CD14-positive monocyte (primary cell): ENCODE measurements around the gene TTC7B. TPM values are rescaled to one million over a fixed set of nuclear protein-coding genes. Genes with fewer than 3 reads are reported as not detected.

Source experiments
- DNase-seq, 3 donors: peaks; one replicate each; pipeline ENCODE4 v3.0.0-alpha.2; 2011 to 2022
- H2AFZ ChIP-seq: 2 replicates; pipeline ENCODE4 v1.6.0; 2012; ENCODE audit warnings: mild to moderate bottlenecking, low read depth, low read length, inconsistent platforms; ENCODE audit not compliant: insufficient read depth, poor library complexity, severe bottlenecking
- H3K27ac ChIP-seq, 2 donors: 1 replicate in 1 of 2; 2 replicates in 1 of 2; pipeline ENCODE4 v1.5.1; 2012 to 2013; ENCODE audit warnings: low read length in 2 of 2, control low read depth in 1 of 2, inconsistent platforms in 1 of 2, low read depth in 1 of 2, mild to moderate bottlenecking in 1 of 2
- H3K27me3 ChIP-seq, 2 donors: one replicate each; pipeline versions ENCODE4 v1.6.0 to v1.6.1; 2011 to 2013; ENCODE audit warnings: low read length in 2 of 2; ENCODE audit not compliant: control insufficient read depth in 2 of 2, insufficient read depth in 2 of 2
- H3K36me3 ChIP-seq, 2 donors: replicated peaks in 1 of 2; 1 replicate in 1 of 2; 2 replicates in 1 of 2; pipeline versions ENCODE4 v1.5.1 to v1.6.1; 2012 to 2013; ENCODE audit warnings: low read length in 2 of 2, control low read depth in 1 of 2, inconsistent platforms in 1 of 2, mild to moderate bottlenecking in 1 of 2; ENCODE audit not compliant: insufficient read depth in 2 of 2, control insufficient read depth in 1 of 2
- H3K4me1 ChIP-seq, 2 donors: 1 replicate in 1 of 2; 2 replicates in 1 of 2; pipeline versions ENCODE4 v1.5.1 to v1.6.1; 2012 to 2013; ENCODE audit warnings: low read length in 2 of 2, control low read depth in 1 of 2, inconsistent platforms in 1 of 2, mild to moderate bottlenecking in 1 of 2, moderate library complexity in 1 of 2; ENCODE audit not compliant: insufficient read depth in 2 of 2, control insufficient read depth in 1 of 2
- H3K4me2 ChIP-seq: replicated peaks from 2 replicates; pipeline ENCODE3; 2012; ENCODE audit warnings: low read length, moderate library complexity, mild to moderate bottlenecking; ENCODE audit not compliant: poor library complexity, severe bottlenecking; ENCODE audit errors: extremely low read depth
- H3K4me3 ChIP-seq, 3 experiments: fragments of 200-600 bp in 1 of 3; sonication (generic) in 1 of 3; replicated peaks in 1 of 3; 1 replicate in 2 of 3; 2 replicates in 1 of 3; pipeline ENCODE4 v1.5.1; 2011 to 2013; ENCODE audit warnings: low read length in 3 of 3, mild to moderate bottlenecking in 3 of 3, control low read depth in 2 of 3, low read depth in 2 of 3, inconsistent platforms in 1 of 3, moderate library complexity in 1 of 3
- H3K79me2 ChIP-seq: 2 replicates; pipeline ENCODE4 v1.6.0; 2012; ENCODE audit warnings: mild to moderate bottlenecking, control low read depth, inconsistent platforms, low read length, moderate library complexity; ENCODE audit not compliant: insufficient read depth
- H3K9ac ChIP-seq: 2 replicates; pipeline ENCODE4 v1.6.0; 2017; ENCODE audit warnings: low read length, mild to moderate bottlenecking; ENCODE audit not compliant: insufficient read depth, poor library complexity, severe bottlenecking
- H3K9me3 ChIP-seq, 2 donors: replicated peaks in 1 of 2; 1 replicate in 1 of 2; 2 replicates in 1 of 2; pipeline versions ENCODE4 v1.5.1 to v1.6.1; 2012 to 2013; ENCODE audit warnings: low read length in 2 of 2, control low read depth in 1 of 2; ENCODE audit not compliant: control insufficient read depth in 1 of 2, insufficient read depth in 1 of 2
- H4K20me1 ChIP-seq: 2 replicates; pipeline ENCODE4 v1.6.0; 2012; ENCODE audit warnings: mild to moderate bottlenecking, low read length, control low read depth, moderate library complexity; ENCODE audit not compliant: insufficient read depth
- H3K27ac Mint-ChIP-seq, 7 donors: one replicate each; pipeline ENCODE4 v1.8.0; 2020; ENCODE audit warnings: mild to moderate bottlenecking in 7 of 7, mixed read lengths in 7 of 7, moderate library complexity in 6 of 7, inconsistent platforms in 2 of 7
- H3K27me3 Mint-ChIP-seq, 3 donors: one replicate each; pipeline ENCODE4 v1.8.0; 2021 to 2022; ENCODE audit warnings: low read depth in 3 of 3, mild to moderate bottlenecking in 3 of 3, mixed read lengths in 3 of 3, moderate library complexity in 3 of 3, inconsistent platforms in 1 of 3
- H3K36me3 Mint-ChIP-seq, 2 donors: one replicate each; pipeline ENCODE4 v1.8.0; 2020; ENCODE audit warnings: mixed read lengths in 2 of 2, inconsistent platforms in 1 of 2, mild to moderate bottlenecking in 1 of 2
- H3K4me1 Mint-ChIP-seq: one replicate; pipeline ENCODE4 v1.8.0; 2020; ENCODE audit warnings: mild to moderate bottlenecking, mixed read lengths
- H3K4me3 Mint-ChIP-seq, 2 donors: one replicate each; pipeline ENCODE4 v1.8.0; 2020; ENCODE audit warnings: mild to moderate bottlenecking in 2 of 2, mixed read lengths in 2 of 2, moderate library complexity in 1 of 2
- H3K9me3 Mint-ChIP-seq, 7 donors: one replicate each; pipeline ENCODE4 v1.8.0; 2020 to 2022; ENCODE audit warnings: mixed read lengths in 7 of 7, mild to moderate bottlenecking in 6 of 7, moderate library complexity in 6 of 7, inconsistent platforms in 2 of 7
- CTCF ChIP-seq: fragments of 200-600 bp; IDR thresholded peaks from one replicate; pipeline ENCODE4 v1.8.0; 2022; ENCODE audit warnings: antibody characterized with exemption, mild to moderate bottlenecking
- WGBS: methylation state at CpG from one replicate; pipeline ENCODE4 v1.1.5; 2013; ENCODE audit warnings: missing lambda C conversion rate; ENCODE audit not compliant: insufficient coverage; 5-methylcytosine and 5-hydroxymethylcytosine counted together
- intact Hi-C, 2 donors: fragments of 100-400 bp; cut with micrococcal nuclease; formaldehyde crosslinking; loops; one replicate each; pipeline versions ENCODE4 v1.15.0 to v1.15.1; 2023
- polyA plus RNA-seq, 3 donors: library from polyadenylated mRNA; depleted of rRNA in 1 of 3; unstranded in 2 of 3; stranded (reverse) in 1 of 3; fragments of 300-500 nt in 2 of 3; fragments of >200 nt in 1 of 3; fragmentation: Illumina TruSeq in 2 of 3; gene quantifications; 1 replicate in 2 of 3; 2 replicates in 1 of 3; pipeline ENCODE4 v1.2.3, GENCODE V29; 2012 to 2021

TTC7B gene
- polyA plus RNA-seq, 3 donors, result 0.87 to 2.6 (median 1.2) TPM

GRCh38 chr14:90521930-90522483, 294.2 kb downstream of the TTC7B start:
- H2AFZ ChIP-seq, result no peak overlapping the region
- no peak overlapping the region for H3K4me2 ChIP-seq
- no peak overlapping the region for H3K4me3 ChIP-seq
- Mint-ChIP-seq H3K27ac (no peak overlapping the region), H3K9me3 (peaks cover 5 to 17% (median 12%) of the 10 kb centered on the region in 7 donors), H3K4me1 (no peaks in the 10 kb centered on the region), H3K36me3 (no peaks in the 10 kb centered on the region), H3K4me3 (no peak overlapping the region), H3K27me3 (peaks cover 0 to 3% (median 2%) of the 10 kb centered on the region in 3 donors)
- 95% methylated on average over 15 of the region's 18 CpGs for WGBS
- H3K27ac ChIP-seq, result no peak overlapping the region
- no peak for TF ChIP-seq CTCF
- H3K27me3 ChIP-seq, result no peaks in the 10 kb centered on the region
- no peak for DNase-seq
- peaks cover 11 to 12% of the 10 kb centered on the region in 2 donors for H3K9me3 ChIP-seq
- no peaks in the 10 kb centered on the region for H4K20me1 ChIP-seq
- H3K79me2 ChIP-seq, result no peaks in the 10 kb centered on the region
- no peaks in the 10 kb centered on the region for H3K4me1 ChIP-seq
- intact Hi-C loops, result no loop called here
- no peaks in the 10 kb centered on the region for H3K36me3 ChIP-seq
- no peak overlapping the region for H3K9ac ChIP-seq

GRCh38 chr14:90521084-90521929, 294.9 kb downstream of the TTC7B start:
- H3K27me3 ChIP-seq, result no peaks in the 10 kb centered on the region
- no peak overlapping the region for H2AFZ ChIP-seq
- no peak overlapping the region for H3K4me3 ChIP-seq
- no peak overlapping the region for H3K4me2 ChIP-seq
- Mint-ChIP-seq H3K36me3 (no peaks in the 10 kb centered on the region), H3K4me1 (no peaks in the 10 kb centered on the region), H3K4me3 (no peak overlapping the region), H3K27ac (no peak overlapping the region), H3K9me3 (peaks cover 0 to 10% (median 5%) of the 10 kb centered on the region in 7 donors), H3K27me3 (peaks cover 0 to 3% (median 2%) of the 10 kb centered on the region in 3 donors)
- intact Hi-C loops, result no loop called here
- no peaks in the 10 kb centered on the region for H3K4me1 ChIP-seq
- no peaks in the 10 kb centered on the region for H3K79me2 ChIP-seq
- H3K9me3 ChIP-seq, result peaks cover 4 to 5% of the 10 kb centered on the region in 2 donors
- no peak for TF ChIP-seq CTCF
- WGBS, result 93% methylated on average over 16 of the region's 16 CpGs
- no peak overlapping the region for H3K27ac ChIP-seq
- H3K9ac ChIP-seq, result no peak overlapping the region
- H4K20me1 ChIP-seq, result no peaks in the 10 kb centered on the region
- DNase-seq, result no peak
- H3K36me3 ChIP-seq, result no peaks in the 10 kb centered on the region
